SK-N-SH treated with all-trans-retinoic acid at 6 μM for 48 hours (cell line): Measurements from ENCODE around the gene PHLDB3.

ENCODE experiments used
- ATAC-seq: fragments of 200-7000 bp; cut with Tn5 transposase; 3 replicates; pipeline ENCODE4 v1.9.1; 2020; ENCODE audit warnings: mild to moderate bottlenecking, moderate library complexity
- ARNTL ChIP-seq: fragments of 450-650 bp; formaldehyde crosslinking; IDR thresholded peaks from 2 replicates; pipeline ENCODE4 v1.5.0; 2020; ENCODE audit warnings: low read depth, mild to moderate bottlenecking, moderate library complexity, borderline replicate concordance
- BACH2 ChIP-seq: fragments of 250-450 bp; sonication (Bioruptor Pico); IDR thresholded peaks from 2 replicates; pipeline ENCODE4 v1.9.0; 2021; ENCODE audit warnings: mild to moderate bottlenecking, borderline replicate concordance
- CREB5 ChIP-seq: fragments of 250-450 bp; sonication (Bioruptor Pico); IDR thresholded peaks from 2 replicates; pipeline ENCODE4 v1.5.1; 2020; ENCODE audit warnings: low read depth, mild to moderate bottlenecking, moderate library complexity
- CSDC2 ChIP-seq: fragments of 250-450 bp; sonication (Bioruptor Pico); IDR thresholded peaks from 2 replicates; pipeline ENCODE4 v1.5.0; 2020; ENCODE audit warnings: mild to moderate bottlenecking, moderate library complexity
- CSRNP3 ChIP-seq: fragments of 250-450 bp; sonication (Bioruptor Pico); IDR thresholded peaks from 2 replicates; pipeline ENCODE4 v1.5.1; 2021; ENCODE audit warnings: mild to moderate bottlenecking, moderate library complexity
- ESRRG ChIP-seq: fragments of 250-450 bp; sonication (Bioruptor Pico); IDR thresholded peaks from 2 replicates; pipeline ENCODE4 v1.6.1; 2021; ENCODE audit warnings: mild to moderate bottlenecking
- GLIS3 ChIP-seq: fragments of 250-450 bp; sonication (Bioruptor Pico); IDR thresholded peaks from 2 replicates; pipeline ENCODE4 v1.5.0; 2020; ENCODE audit warnings: mild to moderate bottlenecking, moderate library complexity
- ISL1 ChIP-seq: fragments of 250-450 bp; sonication (Bioruptor Pico); IDR thresholded peaks from 2 replicates; pipeline ENCODE4 v2.1.2; 2022; ENCODE audit warnings: mild to moderate bottlenecking, moderate library complexity
- OSR1 ChIP-seq: fragments of 250-450 bp; sonication (Bioruptor Pico); IDR thresholded peaks from 2 replicates; pipeline ENCODE4 v1.8.0; 2022; ENCODE audit warnings: moderate library complexity, mild to moderate bottlenecking, inconsistent platforms
- PATZ1 ChIP-seq: fragments of 250-450 bp; sonication (Bioruptor Pico); IDR thresholded peaks from 2 replicates; pipeline ENCODE4 v1.8.0; 2020; ENCODE audit warnings: mild to moderate bottlenecking, moderate library complexity, borderline replicate concordance
- POU6F1 ChIP-seq: fragments of 250-450 bp; sonication (Bioruptor Pico); IDR thresholded peaks from 2 replicates; pipeline ENCODE4 v1.8.0; 2021; ENCODE audit warnings: low read depth, mild to moderate bottlenecking, moderate library complexity, borderline replicate concordance
- PPARA ChIP-seq: fragments of 250-450 bp; sonication (Bioruptor Pico); IDR thresholded peaks from 2 replicates; pipeline ENCODE4 v1.5.0; 2020; ENCODE audit warnings: mild to moderate bottlenecking, borderline replicate concordance
- RARB ChIP-seq: fragments of 250-450 bp; sonication (Bioruptor Pico); IDR thresholded peaks from 2 replicates; pipeline ENCODE4 v1.8.0; 2021; ENCODE audit warnings: mild to moderate bottlenecking, moderate library complexity
- SNAI2 ChIP-seq: fragments of 250-450 bp; sonication (Bioruptor Pico); IDR thresholded peaks from 2 replicates; pipeline ENCODE4 v1.5.0; 2020; ENCODE audit warnings: mild to moderate bottlenecking, moderate library complexity
- TCF4 ChIP-seq: fragments of 250-450 bp; sonication (Bioruptor Pico); IDR thresholded peaks from 2 replicates; pipeline ENCODE4 v1.8.0; 2021; ENCODE audit warnings: mild to moderate bottlenecking, moderate library complexity, borderline replicate concordance
- ZC3H10 ChIP-seq: fragments of 250-450 bp; sonication (Bioruptor Pico); IDR thresholded peaks from 2 replicates; pipeline ENCODE4 v1.5.1; 2021; ENCODE audit warnings: mild to moderate bottlenecking, moderate library complexity
- ZFP3 ChIP-seq: fragments of 250-450 bp; sonication (Bioruptor Pico); IDR thresholded peaks from 2 replicates; pipeline ENCODE4 v1.5.0; 2020; ENCODE audit warnings: mild to moderate bottlenecking, moderate library complexity
- ZFP30 ChIP-seq: fragments of 450-650 bp; formaldehyde crosslinking; IDR thresholded peaks from 2 replicates; pipeline ENCODE4 v1.5.0; 2022; ENCODE audit warnings: mild to moderate bottlenecking, moderate library complexity
- ZNF8 ChIP-seq: fragments of 450-650 bp; formaldehyde crosslinking; IDR thresholded peaks from 2 replicates; pipeline ENCODE4 v1.5.0; 2020; ENCODE audit warnings: mild to moderate bottlenecking, moderate library complexity
- TF ChIP-seq, protein P1 (sequence below): fragments of 250-450 bp; sonication (Bioruptor Pico); IDR thresholded peaks from 2 replicates; pipeline ENCODE4 v1.5.0; 2020; ENCODE audit warnings: mild to moderate bottlenecking, moderate library complexity

The PHLDB3 gene

DNA sequence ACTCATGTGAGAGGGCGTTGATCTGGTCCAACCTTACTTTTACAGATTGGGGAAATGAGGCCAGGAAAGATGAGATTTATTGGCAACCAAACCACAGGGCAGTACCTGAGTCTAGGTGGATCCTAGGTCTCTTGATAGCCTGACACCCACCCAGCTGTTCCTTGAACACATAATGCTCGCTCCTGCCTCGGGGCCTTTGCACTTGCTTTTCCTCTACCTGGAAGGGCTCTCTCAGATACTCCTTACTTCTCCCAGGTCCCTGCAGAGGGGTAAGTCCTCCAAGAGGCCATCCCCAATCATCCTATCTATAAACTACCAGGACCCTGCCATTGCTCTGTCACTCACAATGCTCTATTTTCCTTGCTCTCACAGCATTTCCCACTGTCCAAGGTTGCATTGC is 35.8 kb upstream of the PHLDB3 start:
- no peak for TF ChIP-seq ZFP3 (CRISPR knock-in tag)
- TF ChIP-seq OSR1: no peak
- TF ChIP-seq GLIS3: no peak
- TF ChIP-seq ARNTL (CRISPR knock-in tag): no peak
- no peak for TF ChIP-seq PPARA
- no peak for TF ChIP-seq POU6F1
- TF ChIP-seq ISL1 (CRISPR knock-in tag): no peak
- ATAC-seq: no peak

GRCh38 chr19:43538922-43539321 is 34.4 kb upstream of the PHLDB3 start:
- no peak for TF ChIP-seq ISL1 (CRISPR knock-in tag)
- TF ChIP-seq RARB (CRISPR knock-in tag): no peak
- no peak for TF ChIP-seq ZFP30 (CRISPR knock-in tag)
- TF ChIP-seq OSR1: no peak
- no peak for TF ChIP-seq POU6F1
- no peak for TF ChIP-seq SNAI2
- no peak for TF ChIP-seq ARNTL (CRISPR knock-in tag)
- TF ChIP-seq ZC3H10 (CRISPR knock-in tag): no peak
- TF ChIP-seq CSDC2 (CRISPR knock-in tag): no peak
- no peak for TF ChIP-seq PATZ1 (CRISPR knock-in tag)
- TF ChIP-seq TCF4 (CRISPR knock-in tag): no peak
- no peak for TF ChIP-seq CREB5 (CRISPR knock-in tag)
- TF ChIP-seq PPARA: no peak
- TF ChIP-seq BACH2 (CRISPR knock-in tag): no peak
- TF ChIP-seq, protein P1, sequence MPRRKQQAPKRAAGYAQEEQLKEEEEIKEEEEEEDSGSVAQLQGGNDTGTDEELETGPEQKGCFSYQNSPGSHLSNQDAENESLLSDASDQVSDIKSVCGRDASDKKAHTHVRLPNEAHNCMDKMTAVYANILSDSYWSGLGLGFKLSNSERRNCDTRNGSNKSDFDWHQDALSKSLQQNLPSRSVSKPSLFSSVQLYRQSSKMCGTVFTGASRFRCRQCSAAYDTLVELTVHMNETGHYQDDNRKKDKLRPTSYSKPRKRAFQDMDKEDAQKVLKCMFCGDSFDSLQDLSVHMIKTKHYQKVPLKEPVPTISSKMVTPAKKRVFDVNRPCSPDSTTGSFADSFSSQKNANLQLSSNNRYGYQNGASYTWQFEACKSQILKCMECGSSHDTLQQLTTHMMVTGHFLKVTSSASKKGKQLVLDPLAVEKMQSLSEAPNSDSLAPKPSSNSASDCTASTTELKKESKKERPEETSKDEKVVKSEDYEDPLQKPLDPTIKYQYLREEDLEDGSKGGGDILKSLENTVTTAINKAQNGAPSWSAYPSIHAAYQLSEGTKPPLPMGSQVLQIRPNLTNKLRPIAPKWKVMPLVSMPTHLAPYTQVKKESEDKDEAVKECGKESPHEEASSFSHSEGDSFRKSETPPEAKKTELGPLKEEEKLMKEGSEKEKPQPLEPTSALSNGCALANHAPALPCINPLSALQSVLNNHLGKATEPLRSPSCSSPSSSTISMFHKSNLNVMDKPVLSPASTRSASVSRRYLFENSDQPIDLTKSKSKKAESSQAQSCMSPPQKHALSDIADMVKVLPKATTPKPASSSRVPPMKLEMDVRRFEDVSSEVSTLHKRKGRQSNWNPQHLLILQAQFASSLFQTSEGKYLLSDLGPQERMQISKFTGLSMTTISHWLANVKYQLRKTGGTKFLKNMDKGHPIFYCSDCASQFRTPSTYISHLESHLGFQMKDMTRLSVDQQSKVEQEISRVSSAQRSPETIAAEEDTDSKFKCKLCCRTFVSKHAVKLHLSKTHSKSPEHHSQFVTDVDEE: no peak
- TF ChIP-seq ESRRG: no peak
- TF ChIP-seq ZFP3 (CRISPR knock-in tag): no peak
- no peak for TF ChIP-seq ZNF8 (CRISPR knock-in tag)
- no peak for TF ChIP-seq CSRNP3
- no peak for ATAC-seq
